Sigmoid colon (tissue), 7 donors: ENCODE measurements around the gene PCK1. TPM values are rescaled to one million over a fixed set of nuclear protein-coding genes. Genes with fewer than 3 reads are reported as not detected.

Experiments
- DNase-seq: peaks from one replicate; pipeline ENCODE4 v3.0.0-alpha.2; 2019
- H3K27ac ChIP-seq, 4 donors: fragments of 200-600 bp; sonication (generic); one replicate each; pipeline ENCODE4 v1.5.1; 2016 to 2019; ENCODE audit warnings: mild to moderate bottlenecking in 1 of 4
- H3K27me3 ChIP-seq, 3 donors: fragments of 200-600 bp; sonication (generic); one replicate each; pipeline ENCODE4 v1.5.1; 2019; ENCODE audit warnings: mild to moderate bottlenecking in 1 of 3
- H3K36me3 ChIP-seq, 4 donors: fragments of 200-600 bp; sonication (generic); one replicate each; pipeline ENCODE4 v1.5.1; 2016 to 2019
- H3K4me1 ChIP-seq, 4 donors: fragments of 200-600 bp; sonication (generic); one replicate each; pipeline ENCODE4 v1.5.1; 2017 to 2019
- H3K4me3 ChIP-seq, 4 donors: fragments of 200-600 bp; sonication (generic); one replicate each; pipeline ENCODE4 v1.5.1; 2017 to 2019; ENCODE audit warnings: mild to moderate bottlenecking in 2 of 4, moderate library complexity in 1 of 4
- H3K9me3 ChIP-seq, 4 donors: fragments of 200-600 bp in 3 of 4; sonication (generic) in 3 of 4; one replicate each; pipeline versions ENCODE4 v1.5.1 to v1.6.1; 2013 to 2019
- EP300 ChIP-seq, 4 donors: sonication (generic); formaldehyde crosslinking; IDR thresholded peaks; one replicate each; pipeline ENCODE4 v1.6.1; 2017; ENCODE audit warnings: antibody characterized with exemption in 4 of 4
- POLR2A ChIP-seq, 2 donors: fragments of 450-650 bp; IDR thresholded peaks; one replicate each; pipeline ENCODE4 v1.6.1; 2016; ENCODE audit warnings: antibody characterized with exemption in 2 of 2, mild to moderate bottlenecking in 2 of 2, moderate library complexity in 2 of 2
- POLR2AphosphoS5 ChIP-seq, 4 donors: sonication (generic); formaldehyde crosslinking; IDR thresholded peaks; one replicate each; pipeline ENCODE4 v1.6.1; 2017; ENCODE audit warnings: antibody characterized with exemption in 4 of 4
- WGBS, 2 donors: extraction: QIAGEN DNeasy Blood & Tissue Kit; methylation state at CpG; one replicate each; pipeline ENCODE4 v1.1.7; 2013; 5-methylcytosine and 5-hydroxymethylcytosine counted together
- intact Hi-C: fragments of 100-400 bp; cut with DNase I; formaldehyde crosslinking; loops from one replicate; pipeline ENCODE4 v1.15.1; 2023
- polyA plus RNA-seq, 3 donors: library from polyadenylated mRNA; stranded (reverse); fragments of 200-250 nt; gene quantifications; one replicate each; pipeline ENCODE4 v1.2.3, GENCODE V29; 2013
- total RNA-seq, 4 donors: library from RNA; depleted of rRNA; stranded (reverse); fragments of >200 nt; gene quantifications; one replicate each; pipeline ENCODE4 v1.1.0, GENCODE V29; 2016
- TF ChIP-seq, protein P1 (sequence below), 4 experiments: fragments of 450-650 bp in 3 of 4; fragments of 200-600 bp in 1 of 4; IDR thresholded peaks; one replicate each; pipeline ENCODE4 v1.5.1; 2016 to 2019; ENCODE audit warnings: antibody characterized with exemption in 4 of 4, mild to moderate bottlenecking in 3 of 4, moderate library complexity in 2 of 4
- donor health status: healthy with polysubstance abuse.
- donor health status: Bipolar disorder and iron deficiency.
- donor health status: healthy.

The PCK1 gene
- total and polyA plus RNA-seq, 7 donors, result 0.33 to 334 (median 7.5) TPM

DNA sequence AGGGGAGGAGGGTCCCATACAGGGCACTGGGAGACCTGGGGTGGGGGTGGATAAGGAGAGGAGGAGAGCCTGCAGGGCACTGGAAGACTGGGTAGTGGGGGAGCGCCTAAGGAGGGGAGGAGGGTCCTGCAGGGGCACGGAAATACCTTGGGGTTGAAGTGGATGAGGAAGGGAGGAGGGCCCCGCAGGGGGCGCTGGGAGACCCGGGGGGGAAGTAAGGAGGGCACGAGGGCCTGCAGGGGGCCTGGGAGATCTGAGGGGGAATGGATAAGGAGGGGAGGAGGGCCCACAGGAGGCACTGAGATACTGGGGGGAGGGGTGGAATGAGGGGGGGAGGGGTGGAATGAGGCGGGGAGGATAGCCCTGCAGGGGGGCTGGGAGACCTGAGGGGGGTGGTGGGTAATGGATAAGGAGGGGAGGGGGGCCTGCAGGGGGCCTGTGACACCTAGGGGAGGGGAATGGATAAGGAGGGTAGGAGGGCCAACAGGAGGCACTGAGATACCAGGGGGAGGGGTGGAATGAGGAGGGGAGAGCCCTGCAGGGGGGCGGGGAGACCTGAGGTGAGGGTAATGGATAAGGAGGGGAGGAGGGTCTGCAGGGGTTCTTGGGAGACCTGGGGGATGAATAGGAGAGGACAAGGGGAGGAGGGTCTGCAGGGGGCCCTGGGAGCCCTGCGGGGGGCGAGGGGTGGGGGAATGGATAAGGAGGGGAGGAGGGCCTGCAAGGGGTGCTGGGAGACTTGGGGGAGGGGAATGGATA is 35.4 kb upstream of the PCK1 start:
- Histone ChIP-seq H3K4me3 (no peak overlapping the region), H3K27ac (no peak overlapping the region), H3K36me3 (no peaks in the 10 kb centered on the region), H3K9me3 (no peaks in the 10 kb centered on the region), H3K4me1 (peaks cover 0 to 8% (median 6%) of the 10 kb centered on the region in 4 donors), H3K27me3 (peaks cover 0 to 21% (median 0%) of the 10 kb centered on the region in 3 donors)
- no peak for DNase-seq
- TF ChIP-seq POLR2A (IDR thresholded peaks at IDR 0.05) (no peak), POLR2AphosphoS5 (IDR thresholded peaks at IDR 0.05) (no peak), EP300 (IDR thresholded peaks at IDR 0.05) (no peak)
- TF ChIP-seq, protein P1, sequence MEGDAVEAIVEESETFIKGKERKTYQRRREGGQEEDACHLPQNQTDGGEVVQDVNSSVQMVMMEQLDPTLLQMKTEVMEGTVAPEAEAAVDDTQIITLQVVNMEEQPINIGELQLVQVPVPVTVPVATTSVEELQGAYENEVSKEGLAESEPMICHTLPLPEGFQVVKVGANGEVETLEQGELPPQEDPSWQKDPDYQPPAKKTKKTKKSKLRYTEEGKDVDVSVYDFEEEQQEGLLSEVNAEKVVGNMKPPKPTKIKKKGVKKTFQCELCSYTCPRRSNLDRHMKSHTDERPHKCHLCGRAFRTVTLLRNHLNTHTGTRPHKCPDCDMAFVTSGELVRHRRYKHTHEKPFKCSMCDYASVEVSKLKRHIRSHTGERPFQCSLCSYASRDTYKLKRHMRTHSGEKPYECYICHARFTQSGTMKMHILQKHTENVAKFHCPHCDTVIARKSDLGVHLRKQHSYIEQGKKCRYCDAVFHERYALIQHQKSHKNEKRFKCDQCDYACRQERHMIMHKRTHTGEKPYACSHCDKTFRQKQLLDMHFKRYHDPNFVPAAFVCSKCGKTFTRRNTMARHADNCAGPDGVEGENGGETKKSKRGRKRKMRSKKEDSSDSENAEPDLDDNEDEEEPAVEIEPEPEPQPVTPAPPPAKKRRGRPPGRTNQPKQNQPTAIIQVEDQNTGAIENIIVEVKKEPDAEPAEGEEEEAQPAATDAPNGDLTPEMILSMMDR (IDR thresholded peaks at IDR 0.05), result no peak
- intact Hi-C loops, result no loop called here
- 67 to 78% methylated on average over 10 of the region's 10 CpGs for WGBS, 2 donors

DNA sequence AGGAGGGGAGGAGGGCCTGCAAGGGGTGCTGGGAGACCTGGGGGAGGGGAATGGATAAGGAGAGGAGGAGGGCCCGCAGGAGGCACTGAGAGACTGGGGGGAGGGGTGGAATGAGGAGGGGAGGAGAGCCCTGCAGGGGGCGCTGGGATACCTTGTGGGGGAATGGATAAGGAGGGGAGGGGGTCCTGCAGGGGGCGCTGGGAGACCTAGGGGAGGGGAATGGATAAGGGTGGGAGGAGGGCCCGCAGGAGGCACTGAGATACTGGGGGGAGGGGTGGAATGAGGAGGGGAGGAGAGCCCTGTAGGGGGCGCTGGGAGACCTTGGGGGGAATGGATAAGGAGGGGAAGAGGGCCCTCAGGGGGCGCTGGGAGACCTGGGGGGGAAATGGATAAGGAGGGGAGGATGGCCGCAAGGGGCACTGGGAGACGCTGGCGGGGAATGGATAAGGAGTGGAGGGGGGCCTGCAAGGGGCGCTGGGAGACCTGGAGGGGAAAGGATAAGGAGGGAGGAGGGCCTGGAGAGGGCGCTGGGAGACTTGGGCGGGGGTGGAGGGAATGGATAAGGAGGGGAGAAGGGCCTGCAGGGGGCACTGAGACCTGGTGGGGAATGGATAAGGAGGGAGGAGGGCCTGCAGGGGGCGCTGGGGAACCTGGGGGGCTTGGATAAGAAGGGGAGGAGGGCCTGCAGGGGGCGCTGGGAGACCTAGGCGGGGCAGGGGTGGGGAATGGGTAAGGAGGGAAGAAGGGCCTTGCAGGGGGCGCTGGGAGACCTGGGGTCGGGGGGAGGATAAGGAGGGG is 34.6 kb upstream of the PCK1 start:
- Histone ChIP-seq H3K27ac (no peak overlapping the region), H3K4me3 (no peak overlapping the region), H3K4me1 (peaks cover 0 to 10% (median 6%) of the 10 kb centered on the region in 4 donors), H3K9me3 (no peaks in the 10 kb centered on the region), H3K36me3 (no peaks in the 10 kb centered on the region), H3K27me3 (peaks cover 0 to 21% (median 0%) of the 10 kb centered on the region in 3 donors)
- 75 to 77% methylated on average over 17 of the region's 17 CpGs for WGBS, 2 donors
- DNase-seq, result no peak
- intact Hi-C loops, result no loop called here
- TF ChIP-seq POLR2A (IDR thresholded peaks at IDR 0.05) (no peak), EP300 (IDR thresholded peaks at IDR 0.05) (no peak)
- TF ChIP-seq, protein P1 (IDR thresholded peaks at IDR 0.05), result no peak

DNA sequence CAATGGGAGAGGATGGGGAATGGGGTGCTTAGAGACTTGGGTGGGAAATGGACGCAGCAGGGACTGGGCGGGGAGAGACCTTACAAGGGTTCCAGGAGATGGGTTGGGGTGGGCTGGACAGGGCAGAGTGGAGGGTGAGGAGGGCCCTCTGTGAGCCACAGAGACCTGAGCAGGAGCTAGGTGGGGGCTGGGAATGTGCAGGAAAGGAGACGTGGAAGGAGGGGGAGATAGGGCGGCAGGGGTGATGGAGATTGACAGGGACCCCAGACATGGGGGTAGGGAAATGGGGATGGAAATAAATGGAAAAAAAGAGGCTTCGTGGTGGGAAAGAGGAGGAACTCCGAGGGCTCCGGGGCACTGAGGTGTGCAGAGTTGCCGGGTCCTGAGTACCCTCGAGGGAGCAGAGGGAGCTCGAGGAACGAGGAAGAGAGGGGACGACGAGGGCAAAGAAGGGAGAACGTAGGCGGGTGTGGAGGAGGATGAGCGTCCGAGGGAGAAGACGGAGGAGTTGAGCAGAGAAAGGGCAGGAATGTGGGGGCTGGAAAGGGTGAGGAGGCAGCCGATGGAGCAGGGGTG is 33.9 kb upstream of the PCK1 start:
- Histone ChIP-seq H3K27me3 (peaks cover 0 to 21% (median 0%) of the 10 kb centered on the region in 3 donors), H3K27ac (no peak overlapping the region), H3K4me1 (peaks cover 0 to 10% (median 8%) of the 10 kb centered on the region in 4 donors), H3K4me3 (no peak overlapping the region), H3K36me3 (no peaks in the 10 kb centered on the region), H3K9me3 (no peaks in the 10 kb centered on the region)
- no peak for DNase-seq
- intact Hi-C loops, result no loop called here
- TF ChIP-seq POLR2AphosphoS5 (IDR thresholded peaks at IDR 0.05), result no peak
- TF ChIP-seq, protein P1 (IDR thresholded peaks at IDR 0.05), result no peak
- TF ChIP-seq POLR2A (IDR thresholded peaks at IDR 0.05), result no peak
- no peak for TF ChIP-seq EP300 (IDR thresholded peaks at IDR 0.05)
- 71 to 89% methylated on average over 19 of the region's 19 CpGs for WGBS, 2 donors

DNA sequence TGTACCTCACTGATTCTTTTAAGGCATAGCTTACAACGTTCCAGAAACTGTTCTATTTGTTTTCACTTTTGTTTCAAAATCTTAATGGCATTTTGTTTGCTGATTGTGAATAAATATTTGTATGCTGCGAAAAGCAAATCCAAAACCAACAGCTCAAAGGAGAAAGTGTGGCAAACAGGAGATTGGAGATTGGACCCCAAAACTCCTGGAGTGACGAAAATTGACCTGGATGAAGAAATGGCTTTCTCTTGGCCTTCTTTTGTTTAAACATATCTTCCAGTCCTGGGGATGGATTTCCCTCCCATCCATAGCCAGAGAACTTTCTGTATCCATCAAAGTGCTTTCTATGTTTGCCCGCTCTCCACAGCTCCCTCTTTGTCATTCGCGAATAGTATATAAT is 33.2 kb upstream of the PCK1 start:
- H3K36me3 ChIP-seq, result no peaks in the 10 kb centered on the region
- intact Hi-C loops, result no loop called here

More for the DNA sequence above, 33.2 kb upstream of the PCK1 start:
- H3K27me3 ChIP-seq, result peaks cover 0 to 21% (median 0%) of the 10 kb centered on the region in 3 donors
- H3K4me1 ChIP-seq, result peaks cover 0 to 13% (median 8%) of the 10 kb centered on the region in 4 donors
- no peaks in the 10 kb centered on the region for H3K9me3 ChIP-seq
- no peak overlapping the region for H3K27ac ChIP-seq
- TF ChIP-seq POLR2A (IDR thresholded peaks at IDR 0.05) (no peak), EP300 (IDR thresholded peaks at IDR 0.05) (no peak), POLR2AphosphoS5 (IDR thresholded peaks at IDR 0.05) (no peak)
- TF ChIP-seq, protein P1 (IDR thresholded peaks at IDR 0.05), result no peak
- H3K4me3 ChIP-seq, result no peak overlapping the region
- no peak for DNase-seq
- 73 to 75% methylated on average over 6 of the region's 6 CpGs for WGBS, 2 donors
